NCI-H1930 (cell line): Measurements from ENCODE around the gene SERPINB1.
"Not testable (repeated sequence)": the region's sequence is repeated elsewhere in the genome, so short reads cannot be mapped to it uniquely, and the experiment has no call there.

Experiments used
- DNase-seq, 2 experiments: peaks; one replicate each; lab custom pipeline; 2025; lab: John Stamatoyannopoulos, UW

The SERPINB1 gene

GRCh38 chr6:2865694-2866151 is 24.1 kb upstream of the SERPINB1 start:
- no peak for DNase-seq

- DNase-seq, result no peak
Measured at GRCh38 chr6:2865270-2865669, 23.6 kb upstream of the SERPINB1 start.

- no peak for DNase-seq
Measured at GRCh38 chr6:2863901-2864300, 22.2 kb upstream of the SERPINB1 start.

- DNase-seq, result no peak
Measured at GRCh38 chr6:2862712-2863181, 21.1 kb upstream of the SERPINB1 start.

- DNase-seq, result no peak
Measured at GRCh38 chr6:2861822-2862164, 20.1 kb upstream of the SERPINB1 start.

GRCh38 chr6:2861060-2861821 is 19.6 kb upstream of the SERPINB1 start:
- DNase-seq, result no peak

- not testable (repeated sequence) for DNase-seq
Measured at GRCh38 chr6:2860706-2861059, 19.0 kb upstream of the SERPINB1 start.

- DNase-seq, result not testable (repeated sequence)
Measured at GRCh38 chr6:2859798-2860705, 18.4 kb upstream of the SERPINB1 start.

- no peak for DNase-seq
Measured at GRCh38 chr6:2859185-2859700, 17.6 kb upstream of the SERPINB1 start.

GRCh38 chr6:2857580-2858337 is 16.1 kb upstream of the SERPINB1 start:
- DNase-seq, result no peak

- no peak for DNase-seq
Measured at GRCh38 chr6:2857185-2857579, 15.5 kb upstream of the SERPINB1 start.

GRCh38 chr6:2855061-2855519 is 13.4 kb upstream of the SERPINB1 start:
- no peak for DNase-seq

- DNase-seq, result no peak
Measured at GRCh38 chr6:2854396-2854982, 12.8 kb upstream of the SERPINB1 start.

GRCh38 chr6:2853769-2854395 is 12.2 kb upstream of the SERPINB1 start:
- no peak for DNase-seq

- not testable (repeated sequence) for DNase-seq
Measured at GRCh38 chr6:2853378-2853768, 11.7 kb upstream of the SERPINB1 start.

GRCh38 chr6:2852921-2853322 is 11.3 kb upstream of the SERPINB1 start:
- DNase-seq, result no peak

- DNase-seq, result no peak
Measured at GRCh38 chr6:2852514-2852855, 10.8 kb upstream of the SERPINB1 start.

- DNase-seq, result no peak
Measured at GRCh38 chr6:2851727-2852513, 10.3 kb upstream of the SERPINB1 start.

GRCh38 chr6:2850538-2851113 is 9.0 kb upstream of the SERPINB1 start:
- DNase-seq, result no peak

GRCh38 chr6:2848851-2849250 is 7.2 kb upstream of the SERPINB1 start:
- no peak for DNase-seq
